Prostate gland (tissue), 2 donors: Measurements from ENCODE around the gene MALRD1.

Source experiments
- POLR2A ChIP-seq: fragments of 450-650 bp; IDR thresholded peaks from one replicate; pipeline ENCODE4 v1.6.1; 2016; ENCODE audit warnings: antibody characterized with exemption, mild to moderate bottlenecking
- POLR2AphosphoS5 ChIP-seq: sonication (generic); formaldehyde crosslinking; IDR thresholded peaks from one replicate; pipeline ENCODE4 v1.6.1; 2017; ENCODE audit warnings: antibody characterized with exemption
- TF ChIP-seq, protein P1 (sequence below), 4 experiments: fragments of 200-600 bp in 2 of 4; fragments of 450-650 bp in 2 of 4; sonication (generic) in 2 of 4; IDR thresholded peaks; 1 replicate in 3 of 4; 2 replicates in 1 of 4; pipeline ENCODE4 v1.5.1; 2016 to 2019; ENCODE audit warnings: antibody characterized with exemption in 4 of 4, mild to moderate bottlenecking in 2 of 4, moderate library complexity in 2 of 4

- TF ChIP-seq, protein P1, sequence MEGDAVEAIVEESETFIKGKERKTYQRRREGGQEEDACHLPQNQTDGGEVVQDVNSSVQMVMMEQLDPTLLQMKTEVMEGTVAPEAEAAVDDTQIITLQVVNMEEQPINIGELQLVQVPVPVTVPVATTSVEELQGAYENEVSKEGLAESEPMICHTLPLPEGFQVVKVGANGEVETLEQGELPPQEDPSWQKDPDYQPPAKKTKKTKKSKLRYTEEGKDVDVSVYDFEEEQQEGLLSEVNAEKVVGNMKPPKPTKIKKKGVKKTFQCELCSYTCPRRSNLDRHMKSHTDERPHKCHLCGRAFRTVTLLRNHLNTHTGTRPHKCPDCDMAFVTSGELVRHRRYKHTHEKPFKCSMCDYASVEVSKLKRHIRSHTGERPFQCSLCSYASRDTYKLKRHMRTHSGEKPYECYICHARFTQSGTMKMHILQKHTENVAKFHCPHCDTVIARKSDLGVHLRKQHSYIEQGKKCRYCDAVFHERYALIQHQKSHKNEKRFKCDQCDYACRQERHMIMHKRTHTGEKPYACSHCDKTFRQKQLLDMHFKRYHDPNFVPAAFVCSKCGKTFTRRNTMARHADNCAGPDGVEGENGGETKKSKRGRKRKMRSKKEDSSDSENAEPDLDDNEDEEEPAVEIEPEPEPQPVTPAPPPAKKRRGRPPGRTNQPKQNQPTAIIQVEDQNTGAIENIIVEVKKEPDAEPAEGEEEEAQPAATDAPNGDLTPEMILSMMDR (IDR thresholded peaks at IDR 0.05), result no peak
- TF ChIP-seq POLR2A, result no peak
- TF ChIP-seq POLR2AphosphoS5, result no peak
Measured at GRCh38 chr10:19658131-19658530, 609.5 kb downstream of the MALRD1 start.
